HG02943 (cell line): ENCODE data around the gene ZFYVE28.
"Not testable (repeated sequence)": the region's sequence is repeated elsewhere in the genome, so short reads cannot be mapped to it uniquely, and the experiment has no call there.

Experiments
- ATAC-seq: cut with Tn5 transposase; IDR thresholded peaks from one replicate; pipeline ENCODE4 v1.9.1; 2021; ENCODE audit warnings: mild to moderate bottlenecking, low read depth, moderate library complexity; ENCODE audit not compliant: unreplicated experiment

ZFYVE28 gene

DNA sequence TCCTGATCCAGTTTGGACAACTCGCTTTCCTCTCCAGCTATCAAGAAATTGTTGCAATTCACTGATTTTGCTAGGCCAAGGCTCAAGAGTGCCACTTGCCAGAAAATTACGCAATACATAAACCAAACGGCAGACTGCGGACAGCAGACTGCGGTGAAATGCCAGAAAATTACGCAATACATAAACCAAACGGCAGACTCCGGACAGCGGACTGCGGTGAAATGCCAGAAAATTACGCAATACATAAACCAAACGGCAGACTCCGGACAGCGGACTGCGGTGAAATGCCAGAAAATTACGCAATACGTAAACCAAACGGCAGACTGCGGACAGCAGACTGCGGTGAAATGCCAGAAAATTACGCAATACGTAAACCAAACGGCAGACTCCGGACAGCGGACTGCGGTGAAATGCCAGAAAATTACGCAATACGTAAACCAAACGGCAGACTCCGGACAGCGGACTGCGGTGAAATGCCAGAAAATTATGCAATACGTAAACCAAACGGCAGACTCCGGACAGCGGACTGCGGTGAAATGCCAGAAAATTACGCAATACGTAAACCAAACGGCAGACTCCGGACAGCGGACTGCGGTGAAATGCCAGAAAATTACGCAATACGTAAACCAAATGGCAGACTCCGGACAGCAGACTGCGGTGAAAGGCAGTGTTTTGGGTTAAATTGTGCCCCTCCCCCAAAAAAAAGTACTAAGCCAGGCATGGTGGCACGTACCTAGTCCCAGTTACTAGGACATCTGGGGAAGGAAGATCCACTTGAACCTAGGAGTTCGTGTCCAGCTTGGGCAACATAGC is 11.7 kb upstream of the ZFYVE28 start:
- not testable (repeated sequence) for ATAC-seq

DNA sequence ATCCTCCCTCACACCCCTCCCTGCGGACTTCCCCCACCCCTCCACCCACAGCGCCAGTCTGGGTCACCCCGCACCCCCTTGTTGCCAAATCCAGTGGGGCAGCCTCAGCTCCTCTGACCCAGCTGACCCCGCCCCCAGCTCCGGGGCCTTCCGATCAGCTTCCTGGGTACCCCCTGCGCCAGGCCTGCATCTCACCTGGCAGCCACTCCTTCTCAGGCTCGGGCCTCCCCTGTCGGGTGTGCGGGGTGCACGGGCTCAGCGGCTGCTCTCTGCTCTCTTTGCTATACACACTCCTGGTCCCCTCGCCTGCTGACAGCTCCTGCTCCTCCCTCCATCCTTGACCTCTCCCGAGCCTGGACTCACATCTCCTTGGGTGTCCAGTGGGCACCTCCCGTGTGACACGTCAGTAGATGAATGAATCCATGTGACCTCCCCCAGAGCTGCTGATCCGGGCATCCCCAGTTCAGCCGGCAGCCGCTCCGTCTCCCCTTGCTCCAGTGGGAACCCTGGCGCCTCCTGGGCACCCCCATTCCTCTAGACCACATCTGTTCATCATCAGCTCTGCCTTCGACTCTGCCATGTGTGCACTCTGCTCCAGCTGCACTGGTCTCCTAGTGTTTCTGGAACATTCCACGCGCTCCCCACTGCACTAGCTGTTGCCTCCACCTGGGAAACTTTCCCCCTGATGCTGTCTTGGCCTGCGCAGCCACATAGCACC is 10.2 kb upstream of the ZFYVE28 start:
- no peak for ATAC-seq

- no peak for ATAC-seq
These were observed 9.2 kb upstream of the ZFYVE28 start for GRCh38 chr4:2427383-2428334.

- ATAC-seq = no peak
These were observed 8.3 kb upstream of the ZFYVE28 start for GRCh38 chr4:2426711-2427275.

DNA sequence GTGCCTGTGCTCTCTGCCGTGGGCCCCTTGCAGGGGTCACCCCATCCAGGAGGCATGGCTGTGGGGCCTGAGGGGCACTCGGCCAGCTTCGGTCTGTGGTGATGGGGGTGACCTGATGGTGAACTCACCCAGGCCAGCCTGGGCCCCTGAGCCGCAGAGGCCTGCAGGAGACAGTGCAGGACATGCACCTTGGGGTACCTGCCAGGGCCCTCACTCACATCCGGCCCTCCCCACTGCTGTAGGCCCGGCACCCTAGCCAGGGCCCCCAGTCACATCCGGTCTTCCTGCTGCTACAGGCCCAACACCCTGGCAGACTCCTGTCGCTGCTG is 7.6 kb upstream of the ZFYVE28 start:
- no peak for ATAC-seq

DNA sequence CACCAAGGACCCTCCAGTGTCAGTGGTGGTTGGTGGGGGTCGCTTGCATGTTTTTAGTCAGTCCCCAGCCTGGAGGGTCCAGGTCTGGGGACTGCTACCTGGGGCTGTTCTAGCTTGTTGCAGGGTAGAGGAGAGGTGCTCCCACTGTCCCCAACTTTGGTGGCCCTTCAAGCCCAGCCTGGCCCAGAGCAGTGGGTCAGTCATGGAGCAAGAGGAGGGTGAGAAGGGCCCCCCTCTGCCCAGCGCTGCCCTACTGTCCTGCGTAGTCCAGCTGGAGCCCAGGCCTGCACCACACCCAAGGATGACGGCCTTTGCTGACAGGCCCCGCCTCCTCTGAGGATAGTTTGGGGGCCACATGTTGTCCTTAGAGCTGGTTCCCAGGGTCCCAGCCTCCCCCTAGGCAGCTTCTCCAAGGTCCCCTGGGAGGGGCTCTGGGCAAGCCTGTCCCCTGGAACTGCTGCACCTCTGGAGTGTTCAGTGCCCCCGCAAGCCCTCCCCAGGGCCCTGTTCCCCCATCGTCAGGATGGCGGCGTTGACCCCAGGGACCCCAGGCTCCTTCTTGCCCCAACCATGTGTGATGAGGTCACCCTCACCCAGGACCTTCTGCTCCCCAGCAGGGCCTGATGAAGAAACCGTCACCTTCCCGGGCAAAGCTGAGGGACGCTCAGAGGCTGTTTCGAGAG is 7.1 kb upstream of the ZFYVE28 start:
- no peak for ATAC-seq

DNA sequence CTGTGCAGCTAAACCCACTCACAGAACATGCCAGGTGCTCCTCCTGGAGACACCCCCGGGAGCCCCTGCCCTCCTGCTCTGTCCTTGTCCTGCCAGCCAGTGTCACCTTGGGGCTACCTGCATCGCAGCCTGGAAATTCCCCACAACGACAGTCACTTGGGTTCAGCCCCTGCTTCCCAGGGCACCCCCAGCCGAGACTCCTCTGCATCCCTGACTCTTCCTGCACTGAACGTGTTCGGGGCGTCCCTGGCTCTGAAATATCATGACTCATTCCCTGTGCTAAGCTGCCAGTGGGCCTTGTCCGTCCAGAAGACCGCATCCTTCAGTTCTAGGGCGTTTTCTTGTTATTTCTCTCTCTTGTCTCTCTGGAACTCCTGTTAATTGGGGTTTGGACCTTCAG is 6.1 kb upstream of the ZFYVE28 start:
- no peak for ATAC-seq

- no peak for ATAC-seq
These were observed 5.2 kb upstream of the ZFYVE28 start for GRCh38 chr4:2423695-2424094.

- ATAC-seq = no peak
These were observed 4.6 kb upstream of the ZFYVE28 start for GRCh38 chr4:2423066-2423465.

GRCh38 chr4:2421928-2422327 is 3.5 kb upstream of the ZFYVE28 start:
- ATAC-seq = no peak

GRCh38 chr4:2419814-2420213 is 1.4 kb upstream of the ZFYVE28 start:
- no peak for ATAC-seq

GRCh38 chr4:2418650-2419571 is 466 bp upstream of the ZFYVE28 start, which contains the start of gene CFAP99:
Gene CFAP99, plus strand, starts transcription at chr4:2418955.
- peak; percentile 91 for ATAC-seq

GRCh38 chr4:2417226-2417764 is 1.1 kb downstream of the ZFYVE28 start:
- no peak for ATAC-seq

GRCh38 chr4:2416564-2417225 is 1.8 kb downstream of the ZFYVE28 start:
- ATAC-seq = no peak

DNA sequence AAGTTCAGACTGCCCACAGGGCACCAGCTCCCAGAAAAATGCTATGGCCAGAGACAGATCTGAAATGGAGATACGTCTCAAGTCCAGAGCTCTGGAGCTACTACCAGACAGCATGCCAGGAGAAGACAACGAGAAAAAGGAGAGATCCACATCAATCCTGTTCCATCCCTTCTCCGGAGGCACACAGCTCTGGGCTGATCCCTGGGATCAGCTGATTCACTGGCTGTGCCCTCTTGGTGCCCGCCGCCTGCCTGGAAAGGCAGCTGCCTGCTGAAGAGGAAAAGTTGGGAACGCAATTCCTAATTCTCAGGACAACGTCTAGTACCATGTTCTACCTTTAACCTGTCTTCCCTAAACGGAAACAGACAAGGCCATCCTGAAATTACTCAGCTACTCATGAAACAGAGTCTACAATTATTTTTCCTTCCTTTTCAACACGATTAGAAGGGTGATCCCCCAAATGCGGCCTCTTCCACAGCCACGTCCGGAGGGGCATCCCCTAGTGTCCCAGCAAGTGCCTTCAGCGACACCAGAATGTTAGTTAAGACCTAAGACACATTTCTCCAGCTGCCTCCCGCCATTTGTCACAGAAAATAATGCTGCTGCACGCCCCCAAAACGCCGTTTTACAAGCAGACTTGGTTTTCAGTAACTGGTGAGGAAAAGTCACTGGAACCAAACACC is 2.4 kb downstream of the ZFYVE28 start:
- ATAC-seq = no peak

GRCh38 chr4:2415213-2415612 is 3.2 kb downstream of the ZFYVE28 start:
- no peak for ATAC-seq

GRCh38 chr4:2413821-2414610 is 4.4 kb downstream of the ZFYVE28 start:
- no peak for ATAC-seq
